Cardiac muscle cell (in vitro differentiated cells and primary cell): ENCODE data around the gene DIAPH2. TPM values are rescaled to one million over a fixed set of nuclear protein-coding genes. Genes with fewer than 3 reads are reported as not detected.
A peak's percentile ranks its signal among the peaks of the same experiment; 100 is the strongest.

Source experiments
- DNase-seq, 2 donors: peaks; one replicate each; pipeline versions ENCODE4 v3.0.0 to v3.0.0-alpha.2; 2010 to 2017; ENCODE audit warnings: low read depth in 1 of 2, low spot score in 1 of 2
- H3K27ac ChIP-seq: fragments of 200-600 bp; sonication (generic); 2 replicates; pipeline ENCODE4 v1.5.1; 2016
- H3K27me3 ChIP-seq: fragments of 200-600 bp; sonication (generic); 2 replicates; pipeline ENCODE4 v1.6.0; 2016; ENCODE audit warnings: control low read depth
- H3K36me3 ChIP-seq: fragments of 200-600 bp; sonication (generic); 2 replicates; pipeline ENCODE4 v1.5.1; 2016; ENCODE audit warnings: control low read depth
- H3K4me1 ChIP-seq: fragments of 200-600 bp; sonication (generic); 2 replicates; pipeline ENCODE4 v1.8.1; 2017; ENCODE audit warnings: low read depth, mild to moderate bottlenecking, mixed run types
- H3K4me3 ChIP-seq: fragments of 200-600 bp; sonication (generic); 2 replicates; pipeline ENCODE4 v1.5.1; 2016; ENCODE audit warnings: mild to moderate bottlenecking
- H3K9me3 ChIP-seq: fragments of 200-600 bp; sonication (generic); 2 replicates; pipeline ENCODE4 v1.5.1; 2017; ENCODE audit warnings: low read depth, mild to moderate bottlenecking, control low read depth
- CTCF ChIP-seq: IDR thresholded peaks from 2 replicates; pipeline ENCODE4 v1.5.1; 2012; ENCODE audit warnings: low read depth, mild to moderate bottlenecking, low read length
- polyA plus RNA-seq: library from polyadenylated mRNA; unstranded; fragments of >200 nt; fragmentation: Nextera tagmentation; extraction: Ambion mirVana; gene quantifications from 2 replicates; pipeline ENCODE4 v1.2.1, GENCODE V29; 2016
- total RNA-seq: library from RNA; depleted of rRNA; stranded (reverse); fragments of >200 nt; gene quantifications from 2 replicates; pipeline ENCODE4 v1.2.3, GENCODE V29; 2016

The DIAPH2 gene
- total and polyA plus RNA-seq, 2 experiments from 2014 or later = 9.1 to 18.4 TPM

- Histone ChIP-seq H3K27ac (no peak overlapping the region), H3K36me3 (no peaks in the 10 kb centered on the region), H3K4me1 (no peaks in the 10 kb centered on the region), H3K27me3 (no peaks in the 10 kb centered on the region), H3K9me3 (no peaks in the 10 kb centered on the region), H3K4me3 (no peak overlapping the region)
- TF ChIP-seq CTCF = no peak
- peak in 1 of 2 donors; percentile 81 for DNase-seq
Observed at GRCh38 chrX:97039363-97040029, 354.9 kb downstream of the DIAPH2 start.

- Histone ChIP-seq H3K27me3 (no peaks in the 10 kb centered on the region), H3K27ac (no peak overlapping the region), H3K9me3 (no peaks in the 10 kb centered on the region), H3K4me1 (no peaks in the 10 kb centered on the region), H3K4me3 (no peak overlapping the region), H3K36me3 (no peaks in the 10 kb centered on the region)
- TF ChIP-seq CTCF = no peak
- DNase-seq = no peak
Observed at GRCh38 chrX:97045470-97045869, 360.8 kb downstream of the DIAPH2 start.

- H3K4me3 ChIP-seq = no peak overlapping the region
- no peak for TF ChIP-seq CTCF
- H3K27me3 ChIP-seq = no peaks in the 10 kb centered on the region
- H3K36me3 ChIP-seq = no peaks in the 10 kb centered on the region
- DNase-seq = no peak
- H3K4me1 ChIP-seq = no peaks in the 10 kb centered on the region
- no peak overlapping the region for H3K27ac ChIP-seq
- no peaks in the 10 kb centered on the region for H3K9me3 ChIP-seq
Observed at GRCh38 chrX:97046867-97047266, 362.2 kb downstream of the DIAPH2 start.

- Histone ChIP-seq H3K4me1 (no peaks in the 10 kb centered on the region), H3K27ac (no peak overlapping the region)
- peak in 1 of 2 donors; percentile 25 for DNase-seq
Observed at GRCh38 chrX:97050392-97050791, 365.8 kb downstream of the DIAPH2 start.

GRCh38 chrX:97057349-97057909 lies 372.8 kb downstream of the DIAPH2 start:
- peaks cover 29% of the 10 kb centered on the region for H3K4me1 ChIP-seq
- H3K4me3 ChIP-seq = no peak overlapping the region
- H3K27ac ChIP-seq = no peak overlapping the region
- no peaks in the 10 kb centered on the region for H3K27me3 ChIP-seq
- TF ChIP-seq CTCF = no peak
- DNase-seq = peak in 1 of 2 donors; percentile 39
- H3K36me3 ChIP-seq = no peaks in the 10 kb centered on the region
- H3K9me3 ChIP-seq = no peaks in the 10 kb centered on the region

More at GRCh38 chrX:97050392-97050791, 365.8 kb downstream of the DIAPH2 start:
- H3K9me3 ChIP-seq = no peaks in the 10 kb centered on the region
- H3K27me3 ChIP-seq = no peaks in the 10 kb centered on the region
- no peaks in the 10 kb centered on the region for H3K36me3 ChIP-seq
- H3K4me3 ChIP-seq = no peak overlapping the region
- TF ChIP-seq CTCF = no peak
